Gastroesophageal sphincter (tissue), 3 donors: Measurements from ENCODE around the gene IMPDH2.

ENCODE experiments used
- CTCF ChIP-seq, 4 experiments: fragments of 200-600 bp in 2 of 4; fragments of 450-650 bp in 2 of 4; sonication (generic) in 1 of 4; IDR thresholded peaks; one replicate each; pipeline ENCODE4 v1.5.1; 2017 to 2019; ENCODE audit warnings: antibody characterized with exemption in 4 of 4, mild to moderate bottlenecking in 2 of 4, moderate library complexity in 2 of 4
- EP300 ChIP-seq: sonication (generic); formaldehyde crosslinking; IDR thresholded peaks from one replicate; pipeline ENCODE4 v1.6.1; 2017; ENCODE audit warnings: antibody characterized with exemption, mild to moderate bottlenecking
- POLR2A ChIP-seq, 2 donors: fragments of 450-650 bp; IDR thresholded peaks; one replicate each; pipeline ENCODE4 v1.6.1; 2017; ENCODE audit warnings: antibody characterized with exemption in 2 of 2, mild to moderate bottlenecking in 2 of 2, moderate library complexity in 1 of 2

- no peak for TF ChIP-seq CTCF (IDR thresholded peaks at IDR 0.05)
- TF ChIP-seq EP300 = no peak
- TF ChIP-seq POLR2A (IDR thresholded peaks at IDR 0.05) = no peak
These were observed 4.7 kb downstream of the IMPDH2 start for GRCh38 chr3:49024449-49024848.
